HL-60 (cell line): ENCODE results near the gene EEF2.

ENCODE experiments used
- CTCF ChIP-seq: IDR thresholded peaks from one replicate; pipeline ENCODE4 v1.5.1; 2011; ENCODE audit warnings: low read length, control low read depth, inconsistent platforms; ENCODE audit not compliant: insufficient read depth
- GABPA ChIP-seq: IDR thresholded peaks from 2 replicates; pipeline ENCODE4 v1.6.1; 2012; ENCODE audit warnings: low read depth
- POLR2AphosphoS5 ChIP-seq: IDR thresholded peaks from 2 replicates; pipeline ENCODE4 v1.6.1; 2012; ENCODE audit warnings: low read depth
- TF ChIP-seq, protein P1 (sequence below): IDR thresholded peaks from 2 replicates; pipeline ENCODE4 v1.6.1; 2012; ENCODE audit warnings: low read depth; ENCODE audit not compliant: insufficient replicate concordance

GRCh38 chr19:4016486-4016885 is 31.2 kb upstream of the EEF2 start:
- TF ChIP-seq CTCF, result no peak
- no peak for TF ChIP-seq GABPA
- no peak for TF ChIP-seq POLR2AphosphoS5
- TF ChIP-seq, protein P1, sequence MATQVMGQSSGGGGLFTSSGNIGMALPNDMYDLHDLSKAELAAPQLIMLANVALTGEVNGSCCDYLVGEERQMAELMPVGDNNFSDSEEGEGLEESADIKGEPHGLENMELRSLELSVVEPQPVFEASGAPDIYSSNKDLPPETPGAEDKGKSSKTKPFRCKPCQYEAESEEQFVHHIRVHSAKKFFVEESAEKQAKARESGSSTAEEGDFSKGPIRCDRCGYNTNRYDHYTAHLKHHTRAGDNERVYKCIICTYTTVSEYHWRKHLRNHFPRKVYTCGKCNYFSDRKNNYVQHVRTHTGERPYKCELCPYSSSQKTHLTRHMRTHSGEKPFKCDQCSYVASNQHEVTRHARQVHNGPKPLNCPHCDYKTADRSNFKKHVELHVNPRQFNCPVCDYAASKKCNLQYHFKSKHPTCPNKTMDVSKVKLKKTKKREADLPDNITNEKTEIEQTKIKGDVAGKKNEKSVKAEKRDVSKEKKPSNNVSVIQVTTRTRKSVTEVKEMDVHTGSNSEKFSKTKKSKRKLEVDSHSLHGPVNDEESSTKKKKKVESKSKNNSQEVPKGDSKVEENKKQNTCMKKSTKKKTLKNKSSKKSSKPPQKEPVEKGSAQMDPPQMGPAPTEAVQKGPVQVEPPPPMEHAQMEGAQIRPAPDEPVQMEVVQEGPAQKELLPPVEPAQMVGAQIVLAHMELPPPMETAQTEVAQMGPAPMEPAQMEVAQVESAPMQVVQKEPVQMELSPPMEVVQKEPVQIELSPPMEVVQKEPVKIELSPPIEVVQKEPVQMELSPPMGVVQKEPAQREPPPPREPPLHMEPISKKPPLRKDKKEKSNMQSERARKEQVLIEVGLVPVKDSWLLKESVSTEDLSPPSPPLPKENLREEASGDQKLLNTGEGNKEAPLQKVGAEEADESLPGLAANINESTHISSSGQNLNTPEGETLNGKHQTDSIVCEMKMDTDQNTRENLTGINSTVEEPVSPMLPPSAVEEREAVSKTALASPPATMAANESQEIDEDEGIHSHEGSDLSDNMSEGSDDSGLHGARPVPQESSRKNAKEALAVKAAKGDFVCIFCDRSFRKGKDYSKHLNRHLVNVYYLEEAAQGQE, result no peak
